ENCODE results near the gene ABHD1.
"Not testable (repeated sequence)": the region's sequence is repeated elsewhere in the genome, so short reads cannot be mapped to it uniquely, and the experiment has no call there.

The ABHD1 gene

GRCh38 chr2:27087823-27088410, 35.7 kb upstream of the ABHD1 start:
- DNase-seq: no peak

- no peak for DNase-seq
Measured at GRCh38 chr2:27088634-27089033, 35.0 kb upstream of the ABHD1 start.

- no peak for DNase-seq
Measured at GRCh38 chr2:27089111-27089954, 34.3 kb upstream of the ABHD1 start.

GRCh38 chr2:27091746-27092695, 31.6 kb upstream of the ABHD1 start:
- DNase-seq: no peak

GRCh38 chr2:27092696-27093429, 30.8 kb upstream of the ABHD1 start:
- DNase-seq: no peak

- no peak for DNase-seq
Measured at GRCh38 chr2:27093430-27094352, 29.9 kb upstream of the ABHD1 start.

GRCh38 chr2:27094353-27094984, 29.1 kb upstream of the ABHD1 start:
- DNase-seq: no peak

GRCh38 chr2:27095427-27095744, 28.2 kb upstream of the ABHD1 start:
- no peak for DNase-seq

GRCh38 chr2:27095745-27096651, 27.6 kb upstream of the ABHD1 start:
- DNase-seq: no peak

GRCh38 chr2:27096748-27097297, 26.8 kb upstream of the ABHD1 start:
- DNase-seq: no peak

- DNase-seq: no peak
Measured at GRCh38 chr2:27097341-27097740, 26.3 kb upstream of the ABHD1 start.

- DNase-seq: no peak
Measured at GRCh38 chr2:27099334-27099955, 24.2 kb upstream of the ABHD1 start.

GRCh38 chr2:27100036-27100435, 23.6 kb upstream of the ABHD1 start:
- DNase-seq: no peak

- DNase-seq: no peak
Measured at GRCh38 chr2:27102329-27102728, 21.3 kb upstream of the ABHD1 start.

- no peak for DNase-seq
Measured at GRCh38 chr2:27105981-27106380, 17.6 kb upstream of the ABHD1 start.

- no peak for DNase-seq
Measured at GRCh38 chr2:27108221-27108620, 15.4 kb upstream of the ABHD1 start.

GRCh38 chr2:27109083-27109482, 14.5 kb upstream of the ABHD1 start:
- no peak for DNase-seq

- not testable (repeated sequence) for DNase-seq
Measured at GRCh38 chr2:27110603-27111352, 12.8 kb upstream of the ABHD1 start.

Data from NCI-H510A (cell line).